PFSK-1 (cell line): ENCODE results near the gene HOXC6.

Experiments
- FOXP2 ChIP-seq: optimal IDR thresholded peaks from 2 replicates; pipeline ENCODE3; 2011; ENCODE audit warnings: borderline replicate concordance, control low read depth, inconsistent platforms; ENCODE audit not compliant: insufficient read depth; ENCODE audit errors: extremely low read length, extremely low read depth
- POLR2AphosphoS5 ChIP-seq: IDR thresholded peaks from 2 replicates; pipeline ENCODE4 v1.6.1; 2012; ENCODE audit warnings: low read depth, mild to moderate bottlenecking, control low read depth, low read length, moderate library complexity
- SIN3A ChIP-seq: IDR thresholded peaks from 2 replicates; pipeline ENCODE4 v1.6.1; 2012; ENCODE audit warnings: mild to moderate bottlenecking, low read length, moderate library complexity, borderline replicate concordance; ENCODE audit not compliant: insufficient read depth
- TAF1 ChIP-seq: IDR thresholded peaks from 2 replicates; pipeline ENCODE4 v1.6.1; 2012; ENCODE audit warnings: low read length, control low read depth, borderline replicate concordance; ENCODE audit not compliant: insufficient read depth
- TF ChIP-seq, protein P1 (sequence below), 2 experiments: IDR thresholded peaks; 2 replicates each; pipeline versions ENCODE4 v1.6.1 to v1.8.0; 2011 to 2012; ENCODE audit warnings: low read depth in 2 of 2, low read length in 2 of 2, control low read depth in 1 of 2, inconsistent platforms in 1 of 2, mild to moderate bottlenecking in 1 of 2, moderate library complexity in 1 of 2; ENCODE audit not compliant: insufficient read depth in 1 of 2

The HOXC6 gene

DNA sequence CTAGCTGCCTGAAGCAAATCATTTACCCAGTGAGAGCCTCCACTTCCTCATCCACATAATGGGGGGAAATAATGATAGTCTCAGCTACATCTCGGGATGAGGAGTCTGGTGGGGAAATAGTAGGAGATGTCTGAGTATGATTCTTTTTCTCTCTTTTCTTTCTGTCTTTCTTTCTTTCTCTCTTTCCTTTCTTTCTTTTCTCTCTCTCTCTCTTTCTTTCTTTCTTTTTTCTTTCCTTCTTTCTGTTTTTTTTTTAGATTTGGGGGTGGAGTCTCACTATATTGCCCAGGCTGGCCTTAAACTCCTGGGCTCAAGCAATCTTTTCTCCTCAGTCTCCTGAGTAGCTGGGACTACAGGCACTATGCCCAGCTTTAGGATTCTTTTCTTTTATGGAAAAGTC is 38.2 kb downstream of the HOXC6 start:
- TF ChIP-seq, protein P1, sequence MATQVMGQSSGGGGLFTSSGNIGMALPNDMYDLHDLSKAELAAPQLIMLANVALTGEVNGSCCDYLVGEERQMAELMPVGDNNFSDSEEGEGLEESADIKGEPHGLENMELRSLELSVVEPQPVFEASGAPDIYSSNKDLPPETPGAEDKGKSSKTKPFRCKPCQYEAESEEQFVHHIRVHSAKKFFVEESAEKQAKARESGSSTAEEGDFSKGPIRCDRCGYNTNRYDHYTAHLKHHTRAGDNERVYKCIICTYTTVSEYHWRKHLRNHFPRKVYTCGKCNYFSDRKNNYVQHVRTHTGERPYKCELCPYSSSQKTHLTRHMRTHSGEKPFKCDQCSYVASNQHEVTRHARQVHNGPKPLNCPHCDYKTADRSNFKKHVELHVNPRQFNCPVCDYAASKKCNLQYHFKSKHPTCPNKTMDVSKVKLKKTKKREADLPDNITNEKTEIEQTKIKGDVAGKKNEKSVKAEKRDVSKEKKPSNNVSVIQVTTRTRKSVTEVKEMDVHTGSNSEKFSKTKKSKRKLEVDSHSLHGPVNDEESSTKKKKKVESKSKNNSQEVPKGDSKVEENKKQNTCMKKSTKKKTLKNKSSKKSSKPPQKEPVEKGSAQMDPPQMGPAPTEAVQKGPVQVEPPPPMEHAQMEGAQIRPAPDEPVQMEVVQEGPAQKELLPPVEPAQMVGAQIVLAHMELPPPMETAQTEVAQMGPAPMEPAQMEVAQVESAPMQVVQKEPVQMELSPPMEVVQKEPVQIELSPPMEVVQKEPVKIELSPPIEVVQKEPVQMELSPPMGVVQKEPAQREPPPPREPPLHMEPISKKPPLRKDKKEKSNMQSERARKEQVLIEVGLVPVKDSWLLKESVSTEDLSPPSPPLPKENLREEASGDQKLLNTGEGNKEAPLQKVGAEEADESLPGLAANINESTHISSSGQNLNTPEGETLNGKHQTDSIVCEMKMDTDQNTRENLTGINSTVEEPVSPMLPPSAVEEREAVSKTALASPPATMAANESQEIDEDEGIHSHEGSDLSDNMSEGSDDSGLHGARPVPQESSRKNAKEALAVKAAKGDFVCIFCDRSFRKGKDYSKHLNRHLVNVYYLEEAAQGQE (IDR thresholded peaks at IDR 0.05; ENCODE audit: insufficient read depth in 1 of 2, low read depth in 2 of 2, low read length in 2 of 2), result no peak
- TF ChIP-seq SIN3A, result no peak
- TF ChIP-seq POLR2AphosphoS5, result no peak
- TF ChIP-seq TAF1, result no peak
- no peak for TF ChIP-seq FOXP2

DNA sequence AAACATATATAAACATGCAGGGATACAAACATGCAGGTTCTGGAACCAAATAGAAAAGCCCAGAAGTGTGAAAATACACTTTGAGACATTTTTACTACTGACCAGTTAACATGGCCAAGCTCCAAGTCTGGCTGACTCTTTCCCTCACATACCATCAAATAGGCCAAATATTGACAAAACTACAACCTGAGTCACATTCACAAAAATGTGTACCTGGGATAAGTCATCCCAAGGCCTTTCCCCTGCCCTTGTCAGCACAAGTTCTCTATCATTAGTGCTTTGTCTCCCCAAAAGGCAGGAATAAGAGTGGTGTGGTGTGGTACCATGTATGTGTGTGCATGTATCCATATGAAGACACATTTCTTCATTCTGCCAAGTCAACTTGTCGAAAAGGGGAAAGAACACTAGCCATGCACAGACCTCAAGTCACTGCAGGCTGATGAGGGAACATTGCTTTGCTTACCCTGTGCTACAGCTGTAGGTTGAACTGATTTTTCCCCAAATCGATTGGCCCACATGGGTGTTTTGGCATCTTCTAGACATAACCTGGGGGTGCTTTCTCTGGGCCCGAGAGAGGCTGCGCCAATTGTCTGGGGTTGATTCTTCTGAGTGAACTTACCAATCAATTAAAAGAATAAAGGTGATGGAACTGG is 40.3 kb downstream of the HOXC6 start:
- no peak for TF ChIP-seq POLR2AphosphoS5
- TF ChIP-seq FOXP2, result no peak
- no peak for TF ChIP-seq TAF1
- TF ChIP-seq, protein P1 (IDR thresholded peaks at IDR 0.05; ENCODE audit: insufficient read depth in 1 of 2, low read depth in 2 of 2, low read length in 2 of 2), result no peak
- TF ChIP-seq SIN3A, result no peak

DNA sequence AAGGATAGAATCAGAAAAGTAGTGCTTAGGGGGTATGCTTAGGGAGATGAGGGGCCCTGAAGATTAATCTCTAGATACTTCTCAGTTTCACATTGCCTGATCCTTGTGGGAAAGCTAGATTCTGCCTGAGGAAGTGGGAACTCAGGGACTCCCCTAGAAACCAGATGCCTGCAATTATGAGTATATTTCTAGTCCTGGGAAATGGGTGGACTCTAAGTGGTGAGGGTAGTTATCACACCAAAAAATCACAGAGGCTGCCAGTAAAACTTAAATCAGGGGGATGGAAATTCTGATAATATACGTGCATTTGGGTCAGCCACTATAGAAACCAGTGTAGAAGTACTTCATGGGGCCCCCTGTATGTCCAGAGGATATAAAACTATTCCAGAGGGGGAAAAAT is 43.7 kb downstream of the HOXC6 start:
- TF ChIP-seq FOXP2, result no peak
- TF ChIP-seq, protein P1 (IDR thresholded peaks at IDR 0.05; ENCODE audit: insufficient read depth in 1 of 2, low read depth in 2 of 2, low read length in 2 of 2), result no peak

DNA sequence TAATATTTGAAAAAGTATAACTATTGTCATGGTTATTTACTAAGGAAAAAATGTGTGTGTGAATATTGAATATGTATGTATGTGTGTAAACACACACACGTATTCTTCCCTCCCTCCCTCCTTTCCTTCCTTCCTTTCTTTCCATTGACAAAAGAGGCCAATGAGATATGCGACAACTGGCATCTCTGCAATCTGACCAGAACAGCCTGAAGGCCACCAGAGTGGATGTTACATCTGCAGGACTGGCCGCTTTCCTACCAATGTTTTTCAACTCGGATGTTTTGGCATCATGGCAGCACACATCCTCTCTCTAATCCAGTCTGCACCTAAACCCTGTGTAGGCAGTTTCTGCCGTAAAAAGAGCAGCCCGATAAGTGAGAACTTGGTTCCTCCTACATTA is 46.1 kb downstream of the HOXC6 start:
- TF ChIP-seq FOXP2 (no peak), SIN3A (no peak), POLR2AphosphoS5 (no peak), TAF1 (no peak)
- TF ChIP-seq, protein P1 (IDR thresholded peaks at IDR 0.05; ENCODE audit: insufficient read depth in 1 of 2, low read depth in 2 of 2, low read length in 2 of 2), result no peak

DNA sequence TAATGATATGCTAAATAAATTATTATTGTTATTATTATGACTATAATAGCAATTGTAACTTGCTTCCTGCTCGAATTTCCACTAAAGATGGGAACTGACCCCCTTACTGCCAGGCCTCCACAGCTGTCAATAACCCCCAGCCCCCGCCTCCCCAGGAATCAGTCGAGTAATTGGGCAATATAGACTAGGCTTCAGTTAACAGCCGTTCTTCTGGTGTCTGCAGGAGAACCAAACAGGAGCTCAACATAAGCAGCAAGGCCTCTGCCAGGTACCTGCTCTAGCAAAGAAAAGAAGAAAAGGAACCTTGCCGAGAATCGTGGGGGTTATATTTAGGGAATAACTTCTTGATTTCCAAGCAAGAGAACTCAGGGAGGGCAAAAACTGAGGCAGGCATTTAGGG is 47.2 kb downstream of the HOXC6 start:
- TF ChIP-seq FOXP2 (no peak), TAF1 (no peak), POLR2AphosphoS5 (no peak), SIN3A (no peak)
- TF ChIP-seq, protein P1 (IDR thresholded peaks at IDR 0.05; ENCODE audit: insufficient read depth in 1 of 2, low read depth in 2 of 2, low read length in 2 of 2), result no peak
